Measurements from ENCODE around the gene RANBP3. TPM values are rescaled to one million over a fixed set of nuclear protein-coding genes. Genes with fewer than 3 reads are reported as not detected.

Gene RANBP3
- total RNA-seq, 4 donors from 2014 or later = 37.4 to 74.3 (median 61.3) TPM

- ATAC-seq = no peak
- Histone ChIP-seq H3K27ac (no peak overlapping the region), H3K4me1 (peaks cover 4 to 5% of the 10 kb centered on the region in 2 donors), H3K36me3 (peaks cover 0 to 15% of the 10 kb centered on the region in 2 donors), H3K27me3 (no peaks in the 10 kb centered on the region), H3K4me3 (no peak overlapping the region), H3K9me3 (no peaks in the 10 kb centered on the region)
- no peak for TF ChIP-seq POLR2A (IDR thresholded peaks at IDR 0.05)
- no peak for TF ChIP-seq CTCF (IDR thresholded peaks at IDR 0.05 in 4 of 5, conservative IDR thresholded peaks at IDR 0.05 in 1 of 5)
- intact Hi-C loops (cut with DNase I; ENCODE audit: low total_unique reads) = no loop called here
- DNase-seq = no peak
- in situ Hi-C loops (cut with MboI; ENCODE audit: low sequenced_read_pairs in 4 of 4) = no loop called here
These were observed 67.4 kb downstream of the RANBP3 start for GRCh38 chr19:5910638-5910907.

GRCh38 chr19:5908773-5909442 lies 69.0 kb downstream of the RANBP3 start:
- in situ Hi-C loops (cut with MboI; ENCODE audit: low sequenced_read_pairs in 4 of 4) = no loop called here
- no peak for ATAC-seq
- no peaks in the 10 kb centered on the region for H3K27me3 ChIP-seq
- H3K36me3 ChIP-seq = peaks cover 0 to 13% of the 10 kb centered on the region in 2 donors
- H3K27ac ChIP-seq = no peak overlapping the region
- H3K4me1 ChIP-seq = peaks cover 10 to 11% of the 10 kb centered on the region in 2 donors
- intact Hi-C loops (cut with DNase I; ENCODE audit: low total_unique reads) = loop anchor here (10.0 kb wide), 1 partner anchor 826 kb away; the partner anchor contains the start of genes GPR108 and TRIP10
- H3K4me3 ChIP-seq = no peak overlapping the region
- no peak for DNase-seq
- no peak for TF ChIP-seq POLR2A (IDR thresholded peaks at IDR 0.05)
- TF ChIP-seq CTCF (IDR thresholded peaks at IDR 0.05 in 4 of 5, conservative IDR thresholded peaks at IDR 0.05 in 1 of 5) = no peak
- no peaks in the 10 kb centered on the region for H3K9me3 ChIP-seq

GRCh38 chr19:5907241-5907640 lies 70.7 kb downstream of the RANBP3 start:
- TF ChIP-seq POLR2A (IDR thresholded peaks at IDR 0.05) = no peak
- TF ChIP-seq CTCF (IDR thresholded peaks at IDR 0.05 in 4 of 5, conservative IDR thresholded peaks at IDR 0.05 in 1 of 5) = no peak
- intact Hi-C loops (cut with DNase I; ENCODE audit: low total_unique reads) = loop anchor here (10.0 kb wide), 1 partner anchor 828 kb away; the partner anchor contains the start of genes GPR108 and TRIP10
- Histone ChIP-seq H3K36me3 (peaks cover 0 to 13% of the 10 kb centered on the region in 2 donors), H3K27me3 (no peaks in the 10 kb centered on the region), H3K27ac (no peak overlapping the region), H3K4me3 (no peak overlapping the region), H3K4me1 (peaks cover 10 to 20% of the 10 kb centered on the region in 2 donors), H3K9me3 (no peaks in the 10 kb centered on the region)
- no peak for ATAC-seq
- in situ Hi-C loops (cut with MboI; ENCODE audit: low sequenced_read_pairs in 4 of 4) = no loop called here
- no peak for DNase-seq

- intact Hi-C loops (cut with DNase I; ENCODE audit: low total_unique reads) (loop anchor here (10.0 kb wide), 1 partner anchor 830 kb away; the partner anchor contains the start of genes GPR108 and TRIP10), in situ Hi-C loops (cut with MboI; ENCODE audit: low sequenced_read_pairs in 4 of 4) (no loop called here)
- Histone ChIP-seq H3K27ac (peak overlapping the region; percentile 93 to 98 (median 94)), H3K4me3 (peak overlapping the region; percentile 68 to 98 (median 88)), H3K9me3 (no peaks in the 10 kb centered on the region), H3K36me3 (peaks cover 0 to 17% of the 10 kb centered on the region in 2 donors), H3K4me1 (peaks cover 10 to 20% of the 10 kb centered on the region in 2 donors), H3K27me3 (no peaks in the 10 kb centered on the region)
- no peak for DNase-seq
- no peak for ATAC-seq
- TF ChIP-seq POLR2A (IDR thresholded peaks at IDR 0.05) (no peak), CTCF (IDR thresholded peaks at IDR 0.05 in 4 of 5, conservative IDR thresholded peaks at IDR 0.05 in 1 of 5) (no peak)
These were observed 72.7 kb downstream of the RANBP3 start for GRCh38 chr19:5905114-5905778.

All from gastrocnemius medialis (tissue), 4 donors.